Brain pericyte (primary cell): ENCODE results near the gene KRT3.
"Not testable (repeated sequence)": the region's sequence is repeated elsewhere in the genome, so short reads cannot be mapped to it uniquely, and the experiment has no call there.

Experiments
- DNase-seq: peaks from one replicate; pipeline ENCODE4 v3.0.0-alpha.2; 2012; ENCODE audit warnings: low read depth, low spot score

Gene KRT3

DNA sequence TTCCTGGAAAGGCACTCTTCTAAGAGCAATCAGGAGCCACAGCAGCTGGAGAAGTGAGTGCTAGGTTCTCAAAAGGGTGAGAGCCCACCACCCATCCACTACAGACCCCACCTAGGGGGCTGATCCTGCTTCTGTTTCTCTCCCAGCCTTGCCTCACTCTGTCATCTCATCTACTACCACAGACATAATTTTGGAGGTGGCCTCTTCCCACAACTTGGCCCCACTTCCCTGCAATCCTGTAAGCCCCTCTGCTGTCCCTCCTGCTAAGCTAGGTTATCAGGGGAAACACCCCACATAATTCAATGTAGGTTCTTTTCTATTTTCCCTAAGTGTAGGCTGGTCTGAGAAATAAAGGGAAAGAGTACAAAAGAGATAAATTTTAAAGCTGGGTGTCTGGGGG lies 35.3 kb downstream of the KRT3 start:
- DNase-seq: no peak

DNA sequence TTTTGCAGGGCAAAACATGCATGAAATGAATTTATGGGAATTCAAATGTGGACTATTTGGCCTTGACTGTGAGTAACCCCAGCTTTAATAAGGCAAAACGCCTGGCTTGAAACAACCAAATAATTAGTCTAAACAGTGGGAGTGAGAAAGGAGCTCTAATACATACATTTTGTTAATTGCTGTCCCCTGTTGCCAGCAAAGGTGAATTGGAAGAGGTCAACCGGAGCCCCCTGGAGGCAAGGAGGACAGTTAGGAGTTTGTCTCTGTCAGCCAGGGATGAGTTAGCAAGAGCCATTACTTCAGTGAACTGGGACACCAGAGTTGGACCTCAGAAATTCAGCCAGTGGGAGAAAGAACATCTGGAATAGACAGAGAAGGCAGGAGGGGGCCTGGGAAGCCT lies 36.2 kb downstream of the KRT3 start:
- no peak for DNase-seq

DNA sequence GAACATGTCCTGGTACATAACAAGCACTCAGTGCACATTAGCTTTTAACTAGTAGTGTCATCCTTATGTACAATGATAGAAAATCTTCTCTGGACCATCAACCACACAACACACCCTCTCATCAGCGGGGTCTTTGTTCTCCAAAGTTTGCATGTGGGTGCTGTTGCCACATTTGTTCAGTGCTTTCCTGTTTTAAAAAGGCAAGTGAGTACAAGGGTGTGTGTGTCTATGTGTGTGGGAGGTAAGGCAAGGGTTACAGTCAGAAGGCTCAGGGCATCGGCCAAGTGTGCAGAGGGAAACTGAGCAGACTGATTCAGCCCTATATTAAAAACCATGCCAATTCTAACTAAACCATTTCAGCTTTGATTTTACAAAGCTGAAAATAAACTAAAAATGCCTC lies 36.7 kb downstream of the KRT3 start:
- no peak for DNase-seq

DNA sequence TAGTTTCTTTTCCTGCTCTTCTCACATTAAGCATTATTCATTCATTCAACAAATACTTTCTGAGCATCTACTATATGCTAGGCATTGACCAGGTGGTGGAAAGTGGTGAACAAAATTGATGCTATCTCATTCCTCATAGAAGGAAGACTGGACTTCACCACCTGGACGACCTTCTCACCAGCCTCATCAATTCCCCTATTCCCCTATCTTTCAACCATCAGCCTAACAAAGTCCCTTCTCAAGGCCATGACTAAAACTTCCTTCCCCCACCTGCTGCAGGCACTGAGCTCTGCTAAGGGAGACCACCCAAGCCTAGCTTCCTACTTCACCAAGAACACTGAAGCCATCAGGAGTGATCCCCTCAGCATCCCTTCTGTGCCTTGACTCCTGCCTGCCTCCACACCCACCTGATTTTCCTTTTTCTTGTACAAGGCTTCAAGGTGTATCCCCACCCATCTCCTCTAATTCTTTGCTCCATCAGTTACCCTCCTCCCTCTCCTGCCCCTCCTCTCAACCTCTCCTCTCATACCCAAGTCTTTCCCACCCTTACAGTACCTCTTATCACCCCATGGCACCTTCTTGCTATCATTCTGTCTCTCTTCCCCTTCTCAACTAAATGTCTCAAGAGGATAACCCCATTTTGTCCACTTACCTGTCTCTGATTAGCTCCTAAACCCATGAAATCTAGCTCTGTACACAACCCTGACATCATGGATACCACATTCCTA lies 38.3 kb downstream of the KRT3 start:
- DNase-seq: no peak

DNA sequence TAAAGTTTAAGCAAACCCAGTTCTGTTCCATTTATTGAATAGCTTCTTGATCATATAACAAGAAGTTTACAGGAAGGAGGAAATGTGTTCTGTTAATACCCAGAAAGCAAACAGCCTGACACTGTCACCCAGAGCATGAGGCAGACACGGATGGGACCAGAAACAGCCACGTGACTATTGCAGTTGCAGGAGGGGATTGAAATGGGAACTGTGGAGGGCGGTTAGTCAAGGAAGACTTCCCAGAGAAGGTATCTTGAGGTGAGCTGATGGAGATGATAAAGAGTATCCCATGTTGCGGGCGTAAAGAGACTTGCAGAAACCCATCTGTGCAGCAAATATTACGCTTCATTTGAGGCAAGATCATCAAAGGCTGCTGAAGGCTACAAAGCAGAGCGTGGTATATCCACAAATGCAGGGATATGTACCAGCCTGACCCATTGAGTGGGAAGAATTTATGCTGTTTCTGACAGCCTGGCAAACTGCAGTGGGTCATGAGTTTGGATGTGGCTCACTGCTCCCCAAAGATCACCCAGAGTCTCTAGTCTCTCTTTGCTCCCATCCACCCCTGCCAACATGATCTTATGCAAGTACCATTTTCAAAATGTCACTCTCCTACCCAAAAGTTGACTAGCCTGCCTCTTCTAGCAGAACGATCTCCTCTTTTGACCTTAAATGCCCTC lies 39.5 kb downstream of the KRT3 start:
- no peak for DNase-seq

DNA sequence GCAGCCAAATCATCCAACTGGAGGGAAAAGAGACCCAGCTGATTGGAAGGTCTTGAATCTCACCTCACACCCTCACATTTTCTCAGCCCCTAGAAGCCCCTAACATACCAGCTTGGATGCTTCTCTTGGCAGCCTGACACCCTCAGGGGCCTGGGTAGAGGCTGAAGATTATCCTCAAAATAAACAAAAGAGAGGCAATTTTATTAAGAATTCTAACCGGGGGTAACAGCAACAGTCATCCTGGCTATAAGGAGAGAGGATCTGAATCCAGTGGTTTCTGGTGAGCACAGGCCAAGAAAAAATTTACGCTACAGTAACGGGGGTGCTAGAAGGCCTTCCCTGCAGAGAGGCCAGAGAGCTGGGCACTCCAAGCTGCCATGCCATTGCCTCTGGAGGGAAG lies 40.4 kb downstream of the KRT3 start:
- DNase-seq: no peak

DNA sequence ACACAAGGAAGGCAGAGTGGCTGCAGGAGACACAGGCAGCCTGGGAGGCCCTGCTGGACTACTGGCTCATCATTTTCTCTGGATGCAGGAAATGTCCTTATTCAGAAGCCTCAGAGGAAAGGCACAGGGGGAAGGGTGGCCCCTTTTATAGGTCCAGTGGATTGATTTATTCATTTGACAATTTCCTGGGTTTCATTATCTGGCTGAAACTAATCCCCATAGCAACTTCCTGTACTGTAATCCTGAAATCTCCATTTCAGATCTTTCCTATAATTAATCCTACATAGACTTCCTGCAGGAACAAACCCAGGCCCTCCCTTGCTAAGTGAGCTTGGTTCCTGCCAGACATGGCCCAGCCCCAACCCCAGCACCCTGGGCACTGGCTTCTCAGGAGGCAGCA lies 41.8 kb downstream of the KRT3 start:
- DNase-seq: no peak

DNA sequence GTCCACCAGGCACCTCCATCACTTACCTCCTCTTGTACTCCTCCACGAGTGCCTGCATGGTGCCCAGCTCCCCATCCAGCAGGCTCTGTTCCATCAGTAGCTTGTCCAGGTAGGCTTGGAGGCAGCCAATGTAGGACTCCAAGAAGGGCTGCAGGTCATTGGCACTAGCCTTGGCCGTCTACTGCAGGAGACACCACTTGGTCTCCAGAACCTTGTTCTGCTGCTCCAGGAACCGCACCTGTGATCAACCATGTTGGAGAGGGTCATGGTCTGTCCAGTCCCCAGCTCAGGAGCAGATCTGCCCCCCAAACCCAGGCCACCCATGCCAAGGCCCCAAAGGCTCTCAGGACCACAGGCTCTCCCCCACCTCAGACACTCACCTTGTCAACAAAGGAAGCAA lies 42.6 kb downstream of the KRT3 start:
- no peak for DNase-seq

DNA sequence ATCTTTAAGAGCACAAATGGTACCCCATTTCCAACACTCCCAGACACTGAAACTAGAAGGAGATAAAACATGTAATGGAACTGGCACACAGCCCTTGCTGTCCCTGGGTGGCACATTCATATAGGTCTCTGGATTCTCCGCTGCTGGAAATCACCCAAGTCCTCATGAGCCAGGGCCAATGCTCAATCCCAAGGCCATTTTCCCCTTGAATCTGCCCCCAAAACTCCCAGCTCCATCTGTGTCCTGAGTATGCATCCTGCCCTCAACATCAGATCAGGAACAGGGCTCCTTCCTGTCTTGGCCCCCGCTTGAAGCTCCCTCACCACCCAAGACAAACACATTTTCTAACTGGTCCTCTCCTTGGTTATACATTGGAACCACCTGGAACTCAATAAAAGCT lies 43.4 kb downstream of the KRT3 start:
- no peak for DNase-seq

DNA sequence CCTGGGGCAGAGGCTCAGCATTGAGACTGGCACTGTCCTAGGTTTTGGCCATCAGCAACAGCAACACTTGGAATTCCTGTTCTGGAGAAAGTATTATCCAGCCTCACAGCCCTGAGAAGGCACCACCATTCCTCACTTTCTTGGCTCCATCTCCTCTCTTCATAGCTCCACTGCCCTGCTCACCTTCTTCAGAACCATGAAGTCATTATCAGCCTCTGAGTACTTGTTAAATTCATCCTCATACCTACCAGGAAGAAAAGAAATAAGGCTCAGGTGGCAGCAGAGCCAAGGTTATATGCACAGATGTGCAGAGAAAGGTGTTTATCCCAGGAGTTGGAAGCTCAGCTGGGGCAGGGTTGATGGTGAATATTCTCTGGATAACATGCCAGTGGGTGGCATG lies 44.1 kb downstream of the KRT3 start:
- DNase-seq: no peak

DNA sequence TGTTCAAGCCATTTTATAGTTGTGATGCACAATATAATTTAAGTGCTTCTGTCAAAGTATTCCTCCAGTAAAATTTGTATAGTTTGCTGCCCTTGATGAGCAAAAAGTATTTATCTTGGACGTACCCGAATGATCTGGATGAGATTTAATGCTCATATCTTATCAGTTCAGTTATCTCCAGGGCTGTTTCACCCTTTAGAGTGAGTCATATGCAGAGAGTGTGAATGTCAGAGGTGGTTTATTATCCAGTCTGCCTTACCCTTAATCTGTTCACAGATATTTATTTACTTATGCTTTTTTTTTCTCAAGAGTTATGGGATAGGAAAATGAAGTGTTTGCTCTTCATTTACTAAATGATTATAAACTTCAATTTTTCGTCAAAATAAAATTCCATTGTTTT lies 45.4 kb downstream of the KRT3 start:
- not testable (repeated sequence) for DNase-seq

DNA sequence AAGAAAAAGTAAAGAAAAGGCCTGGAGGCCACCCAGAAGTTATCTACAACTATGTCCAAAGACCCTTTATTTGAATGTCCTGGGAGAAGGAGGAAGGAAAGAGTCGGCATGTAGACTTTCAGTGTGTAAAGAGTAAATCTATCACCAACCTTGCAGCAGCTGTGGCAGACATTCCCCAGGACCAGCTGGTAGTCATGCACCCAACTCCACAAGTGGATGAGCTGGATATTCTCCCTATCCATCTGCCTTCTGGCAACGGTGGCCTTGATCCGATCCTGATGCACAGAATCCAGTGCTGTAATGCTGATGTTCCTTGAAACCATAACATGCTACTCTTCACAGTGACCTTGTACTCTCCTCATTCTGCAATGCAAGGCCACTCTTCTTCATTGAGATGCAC lies 46.1 kb downstream of the KRT3 start:
- DNase-seq: no peak

DNA sequence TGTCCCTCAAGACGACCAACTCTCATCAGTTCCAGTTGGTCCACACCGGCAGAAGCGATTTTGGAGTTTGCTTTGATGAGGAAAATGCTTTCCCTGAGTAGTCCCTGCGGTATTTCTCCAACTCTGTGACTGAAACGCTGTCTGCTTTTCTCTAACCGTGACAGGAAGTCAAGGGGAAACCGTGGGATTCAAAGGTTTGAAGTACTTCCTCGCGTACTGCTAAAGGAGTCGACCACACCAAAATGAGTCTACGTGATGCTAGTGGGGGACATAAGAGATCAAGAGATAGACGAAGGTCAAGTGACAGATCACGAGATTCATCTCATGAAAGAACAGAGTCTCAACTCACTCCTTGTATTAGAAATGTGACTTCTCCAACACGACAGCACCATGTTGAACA lies 47.3 kb downstream of the KRT3 start:
- DNase-seq: no peak

DNA sequence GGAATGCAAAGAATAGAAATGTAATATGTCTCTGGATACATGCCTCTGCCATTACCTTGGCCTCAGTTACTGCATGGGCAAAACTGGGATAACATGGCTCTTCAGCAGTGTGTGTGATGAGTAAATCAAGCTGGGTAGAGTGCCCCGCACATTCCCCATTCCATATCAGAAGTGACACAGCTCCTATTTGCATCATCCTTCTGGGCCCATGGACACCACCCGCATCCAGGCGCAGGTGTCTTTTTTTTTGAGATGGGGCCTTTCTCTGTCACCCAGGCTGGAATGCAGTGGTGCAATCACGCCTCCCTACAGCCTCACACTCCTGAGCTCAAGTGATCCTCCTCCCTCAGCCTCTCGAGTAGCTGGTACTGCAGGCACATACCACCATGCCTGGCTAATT lies 50.4 kb downstream of the KRT3 start:
- no peak for DNase-seq

DNA sequence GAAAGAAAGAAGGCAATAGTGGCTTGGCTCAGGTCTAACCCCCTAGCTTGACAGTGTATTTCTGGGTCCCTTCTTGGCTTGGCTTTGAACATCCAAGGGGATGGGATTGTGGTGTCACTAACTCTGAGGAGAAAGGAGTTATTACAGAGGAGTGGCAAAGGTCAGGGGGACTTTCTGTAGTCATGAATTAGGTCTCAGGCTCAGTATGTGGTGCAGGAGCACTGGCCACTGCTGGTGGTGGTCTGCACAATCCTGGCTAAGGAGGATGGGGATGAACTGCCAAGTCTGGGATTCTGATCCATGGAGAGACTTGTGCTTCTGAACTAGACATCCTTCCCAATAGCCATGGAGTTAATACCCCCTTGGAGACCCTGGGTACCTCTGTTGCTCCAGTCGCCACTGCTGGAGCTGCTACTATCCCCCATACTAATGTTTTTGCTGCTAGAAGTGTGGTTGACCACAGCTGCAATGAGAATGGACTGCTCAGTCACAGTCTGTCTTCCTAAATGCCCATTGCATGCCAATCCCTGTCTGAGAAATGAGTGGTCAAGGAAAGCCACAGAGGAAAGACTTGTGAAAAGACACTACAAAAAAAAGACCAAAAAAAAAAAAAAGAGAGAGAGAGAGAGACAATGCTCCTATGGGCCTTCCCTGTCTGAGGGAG lies 51.3 kb downstream of the KRT3 start:
- no peak for DNase-seq

DNA sequence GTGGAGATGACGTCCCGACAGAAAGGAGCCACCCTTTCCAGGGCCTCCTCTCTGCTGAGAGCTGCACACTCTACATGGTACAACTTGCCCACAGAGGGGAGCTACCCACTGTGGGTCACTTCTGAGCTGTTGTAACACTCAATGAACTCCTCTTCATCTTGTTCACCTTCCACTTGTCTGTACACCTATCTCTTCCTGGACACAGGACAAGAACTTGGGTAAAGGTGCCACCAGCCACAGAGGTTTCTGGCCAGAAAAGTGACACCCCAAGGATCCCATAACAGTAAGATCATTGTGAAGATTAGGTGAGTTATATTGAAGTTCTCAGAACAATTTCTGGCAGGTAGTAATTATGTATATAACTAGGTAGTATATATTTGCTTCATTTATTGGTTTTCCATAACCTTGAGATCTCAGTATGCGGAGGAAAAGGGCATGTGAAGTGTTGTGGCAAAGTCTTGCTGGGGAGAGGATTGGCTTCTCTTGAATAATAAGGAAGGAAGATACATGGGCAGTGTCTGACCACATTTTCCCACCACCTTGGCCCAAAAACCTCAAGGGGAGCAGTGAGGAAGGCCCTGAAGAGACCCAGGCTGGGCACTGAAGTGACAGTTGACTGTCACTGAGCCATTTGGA lies 53.0 kb downstream of the KRT3 start:
- DNase-seq: no peak

DNA sequence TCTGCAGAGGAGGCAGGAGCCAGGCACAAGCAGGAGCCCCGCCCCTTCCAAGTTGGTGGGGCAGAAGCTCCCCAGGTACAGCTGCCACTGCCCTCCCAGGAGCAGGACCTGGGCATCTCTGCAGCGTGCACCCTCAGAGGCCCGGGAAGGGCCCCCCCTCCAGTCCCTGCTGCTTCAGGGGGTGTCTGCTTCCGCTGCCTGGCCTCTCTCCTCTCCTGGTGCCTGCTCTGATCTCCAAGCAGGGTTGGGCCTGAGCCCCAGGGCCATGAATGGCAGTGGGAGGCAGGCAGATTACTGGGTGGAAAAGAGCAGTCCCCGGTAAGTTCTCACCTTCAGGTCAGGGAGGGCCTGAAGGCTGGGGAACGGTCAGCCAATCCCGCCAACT lies 53.7 kb downstream of the KRT3 start:
- no peak for DNase-seq

DNA sequence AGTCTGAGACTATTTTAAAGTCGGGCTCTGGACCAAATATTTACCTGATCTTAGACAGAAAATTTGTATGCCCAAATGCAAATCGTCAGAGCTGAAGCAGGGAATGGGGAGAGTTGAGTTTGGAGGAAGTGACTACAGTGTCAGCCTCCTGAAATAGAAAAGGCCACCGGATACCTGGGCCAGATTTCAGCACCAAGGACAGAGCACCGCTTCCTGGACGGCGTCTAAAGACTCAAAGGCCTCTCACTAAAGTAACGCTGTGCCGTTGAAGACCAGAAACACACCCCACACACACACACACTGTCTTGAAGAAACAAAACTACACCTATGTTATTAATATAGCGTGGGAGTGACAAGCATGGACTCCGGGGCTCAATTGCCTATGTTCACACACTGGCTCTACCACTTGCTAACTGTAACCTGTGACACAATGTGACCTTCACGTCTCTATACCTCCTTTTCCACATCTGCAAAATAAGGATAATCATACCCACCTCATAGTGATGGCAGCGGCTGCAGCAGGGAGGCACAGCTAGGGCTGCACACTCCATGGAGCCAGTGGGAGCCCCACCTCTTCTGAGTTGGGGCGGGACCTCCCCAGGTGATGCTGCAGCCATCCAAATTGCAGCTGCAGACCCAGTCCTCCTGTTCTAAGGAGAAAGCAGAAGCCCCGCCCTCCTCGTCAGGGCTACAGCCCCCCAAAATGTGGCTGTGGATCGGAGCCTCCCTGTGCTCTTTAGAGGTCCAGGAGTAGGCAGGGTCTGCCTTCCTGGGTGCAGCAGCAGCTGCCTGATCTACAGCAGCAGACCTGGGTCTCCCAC lies 54.3 kb downstream of the KRT3 start:
- no peak for DNase-seq

DNA sequence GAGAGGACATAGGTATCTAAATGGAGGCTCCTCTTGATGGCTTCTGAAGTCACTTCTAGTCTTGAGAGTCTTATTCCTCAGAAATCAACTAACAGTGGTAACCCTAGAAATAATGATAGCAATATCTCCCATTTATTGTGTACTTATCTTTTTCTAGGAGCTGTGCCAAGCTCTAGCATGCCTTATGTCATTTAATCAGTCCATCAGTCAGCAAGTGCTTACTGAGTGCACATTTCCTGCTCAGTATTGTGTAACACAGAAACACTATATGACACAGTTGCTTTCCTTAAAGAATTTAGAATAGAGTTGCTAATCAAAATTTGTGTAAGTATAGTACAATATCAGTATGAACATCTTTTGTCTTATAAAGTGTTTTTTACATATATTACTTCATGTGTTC lies 55.3 kb downstream of the KRT3 start:
- DNase-seq: no peak

DNA sequence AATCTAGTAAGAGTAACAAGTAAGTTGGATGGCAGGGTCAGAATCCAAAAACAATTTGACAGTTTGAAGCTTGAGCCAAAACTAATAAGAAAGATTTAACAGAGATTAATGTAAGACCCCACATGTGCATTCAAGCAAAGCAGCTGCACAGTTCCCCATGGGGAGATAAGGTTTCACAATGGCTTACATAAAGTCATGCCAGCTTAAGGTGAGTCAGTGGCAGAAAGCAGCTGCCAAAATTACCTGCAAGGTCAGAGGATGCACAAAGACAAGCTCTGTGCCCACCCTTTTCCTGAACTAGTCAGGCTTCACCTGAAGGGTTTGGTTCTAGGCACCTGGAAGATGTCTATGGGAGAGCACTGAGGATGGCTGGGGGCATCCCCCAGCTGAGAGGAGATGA lies 56.0 kb downstream of the KRT3 start:
- DNase-seq: no peak
